ENCODE measurements around the gene NHSL2.

DNA sequence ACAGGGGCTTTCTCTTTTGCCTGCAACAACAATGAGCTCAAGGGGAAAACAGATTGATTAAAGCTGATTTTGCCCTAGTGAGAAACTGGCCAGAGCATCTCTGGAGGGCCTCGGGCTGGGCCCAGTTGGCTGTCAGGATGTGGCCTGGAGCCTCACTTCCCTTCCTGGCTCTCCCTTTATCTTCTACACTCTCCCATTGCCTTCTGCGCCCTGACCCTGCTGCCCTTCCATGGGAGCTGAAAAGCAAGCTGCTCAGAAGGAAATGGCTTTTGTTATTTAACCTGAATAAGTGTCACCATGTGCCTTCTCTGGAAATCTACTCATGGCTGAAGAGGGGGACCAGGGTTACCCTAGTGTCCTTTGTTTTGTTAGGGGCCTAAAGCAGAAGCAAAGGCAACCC is 43.8 kb downstream of the NHSL2 start:
- TF ChIP-seq, protein P1, sequence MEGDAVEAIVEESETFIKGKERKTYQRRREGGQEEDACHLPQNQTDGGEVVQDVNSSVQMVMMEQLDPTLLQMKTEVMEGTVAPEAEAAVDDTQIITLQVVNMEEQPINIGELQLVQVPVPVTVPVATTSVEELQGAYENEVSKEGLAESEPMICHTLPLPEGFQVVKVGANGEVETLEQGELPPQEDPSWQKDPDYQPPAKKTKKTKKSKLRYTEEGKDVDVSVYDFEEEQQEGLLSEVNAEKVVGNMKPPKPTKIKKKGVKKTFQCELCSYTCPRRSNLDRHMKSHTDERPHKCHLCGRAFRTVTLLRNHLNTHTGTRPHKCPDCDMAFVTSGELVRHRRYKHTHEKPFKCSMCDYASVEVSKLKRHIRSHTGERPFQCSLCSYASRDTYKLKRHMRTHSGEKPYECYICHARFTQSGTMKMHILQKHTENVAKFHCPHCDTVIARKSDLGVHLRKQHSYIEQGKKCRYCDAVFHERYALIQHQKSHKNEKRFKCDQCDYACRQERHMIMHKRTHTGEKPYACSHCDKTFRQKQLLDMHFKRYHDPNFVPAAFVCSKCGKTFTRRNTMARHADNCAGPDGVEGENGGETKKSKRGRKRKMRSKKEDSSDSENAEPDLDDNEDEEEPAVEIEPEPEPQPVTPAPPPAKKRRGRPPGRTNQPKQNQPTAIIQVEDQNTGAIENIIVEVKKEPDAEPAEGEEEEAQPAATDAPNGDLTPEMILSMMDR (IDR thresholded peaks at IDR 0.05) = no peak
- TF ChIP-seq POLR2A (IDR thresholded peaks at IDR 0.05) = no peak

Measured in thyroid gland (tissue), 4 donors.